ENCODE measurements around the gene UGT2B10. TPM values are rescaled to one million over a fixed set of nuclear protein-coding genes. Genes with fewer than 3 reads are reported as not detected.

UGT2B10 gene
- total and polyA plus RNA-seq, 2 of the 13 experiments (the other 11 are each of a cell fraction or from before 2014, with no cell fraction given), result 107 to 148 TPM

DNA sequence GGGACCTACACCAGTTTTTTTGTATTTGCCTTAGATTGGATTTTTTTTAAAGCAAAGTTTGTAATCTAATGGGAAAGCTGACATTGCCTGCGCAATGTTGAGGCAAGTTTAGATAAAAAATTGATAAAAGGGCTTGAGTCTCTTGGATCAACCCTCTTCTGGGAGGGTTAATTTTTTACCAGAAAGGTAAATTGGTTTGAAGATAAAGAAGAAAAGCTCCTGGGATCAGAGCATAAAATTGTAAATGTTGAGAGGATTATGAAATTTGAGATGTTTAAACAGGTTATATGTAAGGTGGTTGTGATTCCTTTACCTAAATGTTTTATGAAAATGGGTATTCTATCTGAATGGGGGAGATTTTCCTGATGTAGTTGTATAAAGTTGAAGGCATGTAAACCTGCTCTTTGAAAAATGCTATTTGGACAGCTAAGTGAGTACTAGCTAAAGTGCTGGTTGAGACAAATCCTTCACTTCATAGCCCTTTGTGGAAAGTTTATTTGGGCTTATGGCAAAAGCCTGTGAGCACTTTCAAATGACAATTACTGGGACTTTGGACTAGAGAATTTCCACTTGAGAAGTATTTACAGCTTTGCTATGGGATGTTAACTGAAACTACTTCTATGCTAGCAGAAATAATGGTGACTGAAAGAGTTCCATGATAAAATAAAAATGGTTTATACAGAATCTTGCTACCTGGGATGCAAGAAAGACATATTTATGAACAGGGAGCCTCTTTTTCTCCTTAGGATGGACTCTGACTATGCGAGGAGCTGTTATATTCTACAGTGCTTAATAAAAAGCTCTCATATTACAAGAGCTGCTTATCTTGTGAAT is 56.2 kb downstream of the UGT2B10 start (continued):
- TF ChIP-seq, protein P1, sequence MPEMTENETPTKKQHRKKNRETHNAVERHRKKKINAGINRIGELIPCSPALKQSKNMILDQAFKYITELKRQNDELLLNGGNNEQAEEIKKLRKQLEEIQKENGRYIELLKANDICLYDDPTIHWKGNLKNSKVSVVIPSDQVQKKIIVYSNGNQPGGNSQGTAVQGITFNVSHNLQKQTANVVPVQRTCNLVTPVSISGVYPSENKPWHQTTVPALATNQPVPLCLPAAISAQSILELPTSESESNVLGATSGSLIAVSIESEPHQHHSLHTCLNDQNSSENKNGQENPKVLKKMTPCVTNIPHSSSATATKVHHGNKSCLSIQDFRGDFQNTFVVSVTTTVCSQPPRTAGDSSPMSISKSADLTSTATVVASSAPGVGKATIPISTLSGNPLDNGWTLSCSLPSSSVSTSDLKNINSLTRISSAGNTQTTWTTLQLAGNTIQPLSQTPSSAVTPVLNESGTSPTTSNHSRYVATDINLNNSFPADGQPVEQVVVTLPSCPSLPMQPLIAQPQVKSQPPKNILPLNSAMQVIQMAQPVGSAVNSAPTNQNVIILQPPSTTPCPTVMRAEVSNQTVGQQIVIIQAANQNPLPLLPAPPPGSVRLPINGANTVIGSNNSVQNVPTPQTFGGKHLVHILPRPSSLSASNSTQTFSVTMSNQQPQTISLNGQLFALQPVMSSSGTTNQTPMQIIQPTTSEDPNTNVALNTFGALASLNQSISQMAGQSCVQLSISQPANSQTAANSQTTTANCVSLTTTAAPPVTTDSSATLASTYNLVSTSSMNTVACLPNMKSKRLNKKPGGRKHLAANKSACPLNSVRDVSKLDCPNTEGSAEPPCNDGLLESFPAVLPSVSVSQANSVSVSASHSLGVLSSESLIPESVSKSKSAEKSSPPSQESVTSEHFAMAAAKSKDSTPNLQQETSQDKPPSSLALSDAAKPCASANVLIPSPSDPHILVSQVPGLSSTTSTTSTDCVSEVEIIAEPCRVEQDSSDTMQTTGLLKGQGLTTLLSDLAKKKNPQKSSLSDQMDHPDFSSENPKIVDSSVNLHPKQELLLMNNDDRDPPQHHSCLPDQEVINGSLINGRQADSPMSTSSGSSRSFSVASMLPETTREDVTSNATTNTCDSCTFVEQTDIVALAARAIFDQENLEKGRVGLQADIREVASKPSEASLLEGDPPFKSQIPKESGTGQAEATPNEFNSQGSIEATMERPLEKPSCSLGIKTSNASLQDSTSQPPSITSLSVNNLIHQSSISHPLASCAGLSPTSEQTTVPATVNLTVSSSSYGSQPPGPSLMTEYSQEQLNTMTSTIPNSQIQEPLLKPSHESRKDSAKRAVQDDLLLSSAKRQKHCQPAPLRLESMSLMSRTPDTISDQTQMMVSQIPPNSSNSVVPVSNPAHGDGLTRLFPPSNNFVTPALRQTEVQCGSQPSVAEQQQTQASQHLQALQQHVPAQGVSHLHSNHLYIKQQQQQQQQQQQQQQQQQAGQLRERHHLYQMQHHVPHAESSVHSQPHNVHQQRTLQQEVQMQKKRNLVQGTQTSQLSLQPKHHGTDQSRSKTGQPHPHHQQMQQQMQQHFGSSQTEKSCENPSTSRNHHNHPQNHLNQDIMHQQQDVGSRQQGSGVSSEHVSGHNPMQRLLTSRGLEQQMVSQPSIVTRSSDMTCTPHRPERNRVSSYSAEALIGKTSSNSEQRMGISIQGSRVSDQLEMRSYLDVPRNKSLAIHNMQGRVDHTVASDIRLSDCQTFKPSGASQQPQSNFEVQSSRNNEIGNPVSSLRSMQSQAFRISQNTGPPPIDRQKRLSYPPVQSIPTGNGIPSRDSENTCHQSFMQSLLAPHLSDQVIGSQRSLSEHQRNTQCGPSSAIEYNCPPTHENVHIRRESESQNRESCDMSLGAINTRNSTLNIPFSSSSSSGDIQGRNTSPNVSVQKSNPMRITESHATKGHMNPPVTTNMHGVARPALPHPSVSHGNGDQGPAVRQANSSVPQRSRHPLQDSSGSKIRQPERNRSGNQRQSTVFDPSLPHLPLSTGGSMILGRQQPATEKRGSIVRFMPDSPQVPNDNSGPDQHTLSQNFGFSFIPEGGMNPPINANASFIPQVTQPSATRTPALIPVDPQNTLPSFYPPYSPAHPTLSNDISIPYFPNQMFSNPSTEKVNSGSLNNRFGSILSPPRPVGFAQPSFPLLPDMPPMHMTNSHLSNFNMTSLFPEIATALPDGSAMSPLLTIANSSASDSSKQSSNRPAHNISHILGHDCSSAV (CRISPR knock-in tag; IDR thresholded peaks at IDR 0.05; ENCODE audit: borderline replicate concordance), result no peak
- TF ChIP-seq, protein P2, sequence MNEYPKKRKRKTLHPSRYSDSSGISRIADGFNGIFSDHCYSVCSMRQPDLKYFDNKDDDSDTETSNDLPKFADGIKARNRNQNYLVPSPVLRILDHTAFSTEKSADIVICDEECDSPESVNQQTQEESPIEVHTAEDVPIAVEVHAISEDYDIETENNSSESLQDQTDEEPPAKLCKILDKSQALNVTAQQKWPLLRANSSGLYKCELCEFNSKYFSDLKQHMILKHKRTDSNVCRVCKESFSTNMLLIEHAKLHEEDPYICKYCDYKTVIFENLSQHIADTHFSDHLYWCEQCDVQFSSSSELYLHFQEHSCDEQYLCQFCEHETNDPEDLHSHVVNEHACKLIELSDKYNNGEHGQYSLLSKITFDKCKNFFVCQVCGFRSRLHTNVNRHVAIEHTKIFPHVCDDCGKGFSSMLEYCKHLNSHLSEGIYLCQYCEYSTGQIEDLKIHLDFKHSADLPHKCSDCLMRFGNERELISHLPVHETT (CRISPR knock-in tag; conservative IDR thresholded peaks at IDR 0.05), result no peak
- TF ChIP-seq KAT8 (CRISPR knock-in tag; IDR thresholded peaks at IDR 0.05) (0 out of 2 replicates have a peak, but pooled peaks have one; percentile 16), ZNF331 (CRISPR knock-in tag; IDR thresholded peaks at IDR 0.05) (no peak), PRPF4 (IDR thresholded peaks at IDR 0.05; ENCODE audit: low read depth, low read length, poor library complexity, severe bottlenecking) (no peak), TAF15 (IDR thresholded peaks at IDR 0.05; ENCODE audit: low read depth, low read length, poor library complexity, severe bottlenecking) (no peak), KMT2B (CRISPR knock-in tag; IDR thresholded peaks at IDR 0.05) (no peak), KLF16 (CRISPR knock-in tag; IDR thresholded peaks at IDR 0.05) (peak in 1 of 2 experiments; percentile 26; a peak in 1 of 4 replicates), GFI1 (CRISPR knock-in tag; IDR thresholded peaks at IDR 0.05; ENCODE audit: borderline replicate concordance) (peak; percentile 22; the same call in 1 of the 2 replicates), GZF1 (CRISPR knock-in tag; IDR thresholded peaks at IDR 0.05) (no peak), SP5 (CRISPR knock-in tag; IDR thresholded peaks at IDR 0.05; ENCODE audit: borderline replicate concordance, low read depth) (no peak), SMYD3 (CRISPR knock-in tag; IDR thresholded peaks at IDR 0.05) (no peak), CHD4 (IDR thresholded peaks at IDR 0.05; ENCODE audit: borderline replicate concordance, low read length) (no peak), ZNF441 (CRISPR knock-in tag; IDR thresholded peaks at IDR 0.05; ENCODE audit: borderline replicate concordance) (no peak)
- TF ChIP-seq, protein P3, sequence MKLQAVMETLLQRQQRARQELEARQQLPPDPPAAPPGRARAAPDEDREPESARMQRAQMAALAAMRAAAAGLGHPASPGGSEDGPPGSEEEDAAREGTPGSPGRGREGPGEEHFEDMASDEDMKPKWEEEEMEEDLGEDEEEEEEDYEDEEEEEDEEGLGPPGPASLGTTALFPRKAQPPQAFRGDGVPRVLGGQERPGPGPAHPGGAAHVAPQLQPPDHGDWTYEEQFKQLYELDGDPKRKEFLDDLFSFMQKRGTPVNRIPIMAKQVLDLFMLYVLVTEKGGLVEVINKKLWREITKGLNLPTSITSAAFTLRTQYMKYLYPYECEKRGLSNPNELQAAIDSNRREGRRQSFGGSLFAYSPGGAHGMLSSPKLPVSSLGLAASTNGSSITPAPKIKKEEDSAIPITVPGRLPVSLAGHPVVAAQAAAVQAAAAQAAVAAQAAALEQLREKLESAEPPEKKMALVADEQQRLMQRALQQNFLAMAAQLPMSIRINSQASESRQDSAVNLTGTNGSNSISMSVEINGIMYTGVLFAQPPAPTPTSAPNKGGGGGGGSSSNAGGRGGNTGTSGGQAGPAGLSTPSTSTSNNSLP (IDR thresholded peaks at IDR 0.05; ENCODE audit: low read depth, low read length), result 0 out of 2 replicates have a peak, but pooled peaks have one; percentile 32
- TF ChIP-seq, protein P4, sequence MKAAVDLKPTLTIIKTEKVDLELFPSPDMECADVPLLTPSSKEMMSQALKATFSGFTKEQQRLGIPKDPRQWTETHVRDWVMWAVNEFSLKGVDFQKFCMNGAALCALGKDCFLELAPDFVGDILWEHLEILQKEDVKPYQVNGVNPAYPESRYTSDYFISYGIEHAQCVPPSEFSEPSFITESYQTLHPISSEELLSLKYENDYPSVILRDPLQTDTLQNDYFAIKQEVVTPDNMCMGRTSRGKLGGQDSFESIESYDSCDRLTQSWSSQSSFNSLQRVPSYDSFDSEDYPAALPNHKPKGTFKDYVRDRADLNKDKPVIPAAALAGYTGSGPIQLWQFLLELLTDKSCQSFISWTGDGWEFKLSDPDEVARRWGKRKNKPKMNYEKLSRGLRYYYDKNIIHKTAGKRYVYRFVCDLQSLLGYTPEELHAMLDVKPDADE (CRISPR knock-in tag; IDR thresholded peaks at IDR 0.05), result no peak
